ENCODE results near the gene LRRC19.

DNA sequence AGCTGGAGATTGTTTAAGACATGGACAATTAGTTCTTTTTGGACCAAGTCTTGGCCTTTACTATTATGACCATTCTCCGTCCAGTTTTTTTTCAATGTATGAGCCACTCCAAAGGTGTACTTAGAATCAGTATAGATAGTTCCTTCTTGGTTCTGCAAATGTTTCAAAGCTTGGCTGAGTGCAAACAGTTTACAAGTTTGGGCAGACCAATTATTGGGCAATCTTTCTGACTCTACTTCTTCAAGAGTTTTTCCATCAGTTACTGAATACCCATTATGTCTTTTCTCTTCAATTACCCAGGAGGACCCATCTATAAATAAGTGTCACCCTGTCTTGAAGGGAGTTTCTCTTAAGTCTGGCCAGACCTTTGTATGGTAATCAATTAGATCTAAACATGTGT lies 33.8 kb downstream of the LRRC19 start:
- TF ChIP-seq, protein P1, sequence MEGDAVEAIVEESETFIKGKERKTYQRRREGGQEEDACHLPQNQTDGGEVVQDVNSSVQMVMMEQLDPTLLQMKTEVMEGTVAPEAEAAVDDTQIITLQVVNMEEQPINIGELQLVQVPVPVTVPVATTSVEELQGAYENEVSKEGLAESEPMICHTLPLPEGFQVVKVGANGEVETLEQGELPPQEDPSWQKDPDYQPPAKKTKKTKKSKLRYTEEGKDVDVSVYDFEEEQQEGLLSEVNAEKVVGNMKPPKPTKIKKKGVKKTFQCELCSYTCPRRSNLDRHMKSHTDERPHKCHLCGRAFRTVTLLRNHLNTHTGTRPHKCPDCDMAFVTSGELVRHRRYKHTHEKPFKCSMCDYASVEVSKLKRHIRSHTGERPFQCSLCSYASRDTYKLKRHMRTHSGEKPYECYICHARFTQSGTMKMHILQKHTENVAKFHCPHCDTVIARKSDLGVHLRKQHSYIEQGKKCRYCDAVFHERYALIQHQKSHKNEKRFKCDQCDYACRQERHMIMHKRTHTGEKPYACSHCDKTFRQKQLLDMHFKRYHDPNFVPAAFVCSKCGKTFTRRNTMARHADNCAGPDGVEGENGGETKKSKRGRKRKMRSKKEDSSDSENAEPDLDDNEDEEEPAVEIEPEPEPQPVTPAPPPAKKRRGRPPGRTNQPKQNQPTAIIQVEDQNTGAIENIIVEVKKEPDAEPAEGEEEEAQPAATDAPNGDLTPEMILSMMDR (conservative IDR thresholded peaks at IDR 0.05), result no peak
- TF ChIP-seq ZFX (IDR thresholded peaks at IDR 0.05), result no peak
